ENCODE measurements around the gene MCOLN2.

Gene MCOLN2

DNA sequence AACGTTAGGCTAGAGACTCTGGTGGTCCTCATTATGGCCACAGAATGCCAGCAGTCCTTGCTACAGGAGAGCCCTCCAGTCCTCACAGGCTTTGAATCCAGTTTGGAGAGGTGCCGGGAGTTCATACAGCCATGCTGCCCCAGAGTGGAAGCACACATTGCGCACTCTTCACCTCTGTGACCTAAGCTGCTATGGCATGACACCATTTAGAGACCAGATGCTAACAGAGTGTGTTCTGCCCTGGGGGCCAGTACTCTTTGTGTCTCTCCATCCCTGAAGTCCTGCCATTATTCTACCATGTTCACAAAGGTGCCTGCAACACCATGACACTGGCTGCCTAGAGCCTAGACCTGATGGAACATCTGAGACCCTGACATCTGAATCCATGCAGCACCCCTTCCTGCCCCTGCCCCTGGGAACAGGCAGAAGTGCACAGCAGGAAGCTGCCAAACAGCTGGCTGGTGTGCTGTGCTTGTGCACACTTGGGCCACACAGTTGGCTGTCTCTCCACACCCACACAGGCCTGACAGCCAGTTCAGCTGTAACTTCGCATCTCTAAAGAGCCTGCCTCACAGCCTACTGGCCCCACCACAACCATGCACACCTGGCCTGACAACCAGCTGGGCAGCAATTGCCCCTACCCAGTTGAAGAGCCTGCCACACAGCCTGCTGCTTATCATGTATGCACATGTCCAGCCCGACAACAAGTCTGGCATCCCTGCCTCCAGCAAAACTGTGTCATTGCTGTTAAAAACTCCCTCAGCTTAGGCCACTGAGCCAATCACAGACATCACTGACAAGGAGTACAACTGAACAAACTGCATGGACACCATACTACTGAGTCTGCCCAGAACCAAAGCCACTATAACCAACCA, 49.1 kb downstream of the MCOLN2 start:
- DNase-seq (no peak), ATAC-seq (replicated peaks) (no peak)
- H3K27ac Mint-ChIP-seq: peak overlapping the region in 1 of 2 donors; percentile 98
- peaks cover 22% of the 10 kb centered on the region for H3K36me3 Mint-ChIP-seq (ENCODE audit: insufficient read depth)
- H3K27me3 Mint-ChIP-seq: no peaks in the 10 kb centered on the region
- H3K4me1 Mint-ChIP-seq (ENCODE audit: low read depth in 2 of 2): peaks cover 6 to 10% of the 10 kb centered on the region in 2 donors
- H3K4me3 Mint-ChIP-seq: no peak overlapping the region
- no peaks in the 10 kb centered on the region for H3K9me3 Mint-ChIP-seq

DNA sequence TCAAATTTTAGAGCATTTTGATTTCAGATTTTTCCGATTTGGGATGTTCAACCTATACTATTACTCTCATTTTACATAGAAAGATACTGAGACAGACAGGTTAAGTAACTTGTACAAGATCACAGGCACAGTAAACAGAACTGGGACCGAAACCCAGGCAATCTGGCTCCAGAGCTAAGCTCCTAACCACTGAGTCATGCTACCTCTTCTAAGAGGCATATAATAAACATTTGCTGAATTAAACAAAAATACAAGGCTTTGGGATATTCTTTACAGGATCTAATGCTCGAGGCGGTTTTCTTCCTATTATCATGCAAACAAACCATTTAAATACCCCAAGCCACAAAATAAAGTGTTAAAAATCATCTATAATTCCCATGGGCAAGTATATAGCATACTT, 50.3 kb downstream of the MCOLN2 start:
- Mint-ChIP-seq H3K4me1 (ENCODE audit: low read depth in 2 of 2) (peaks cover 6 to 10% of the 10 kb centered on the region in 2 donors), H3K36me3 (ENCODE audit: insufficient read depth) (peaks cover 22% of the 10 kb centered on the region), H3K27ac (peak overlapping the region; percentile 97 to 98), H3K4me3 (peak overlapping the region in 1 of 2 donors; percentile 41), H3K27me3 (no peaks in the 10 kb centered on the region), H3K9me3 (no peaks in the 10 kb centered on the region)
- no peak for ATAC-seq (replicated peaks)
- no peak for DNase-seq

DNA sequence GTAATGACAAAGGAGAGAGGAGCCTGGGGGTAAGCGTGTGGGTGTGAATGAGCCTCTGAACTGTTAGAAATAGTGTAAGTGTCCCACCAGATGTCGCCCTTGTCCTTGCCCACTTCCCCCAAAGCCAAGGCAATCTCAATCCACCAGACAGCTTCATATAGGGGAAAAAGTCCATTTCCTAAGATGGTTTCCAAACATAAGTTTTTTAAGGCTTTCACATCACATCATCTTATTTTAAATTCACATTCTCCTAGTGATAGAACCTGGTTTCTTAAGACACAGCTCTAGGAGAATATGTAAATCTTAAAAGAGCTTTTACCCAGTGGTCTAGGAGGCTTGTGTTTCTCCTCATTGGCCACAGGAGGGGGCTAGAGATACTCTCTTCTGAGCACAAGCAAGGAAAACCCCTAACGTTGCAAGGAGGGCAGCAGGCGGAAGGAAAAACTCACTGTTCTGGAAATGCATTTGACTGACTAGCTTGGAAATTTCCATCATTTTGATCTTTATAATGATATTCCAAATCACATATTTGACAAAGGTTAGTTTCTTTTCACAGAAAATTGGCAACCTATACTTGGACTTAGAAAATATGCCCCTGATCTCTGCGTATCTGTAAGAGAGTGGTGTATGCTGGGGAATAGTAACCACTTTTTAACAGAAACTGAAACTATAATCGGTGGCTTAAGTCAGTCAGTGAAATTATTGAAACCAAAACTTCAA, 52.0 kb downstream of the MCOLN2 start:
- Mint-ChIP-seq H3K4me1 (ENCODE audit: low read depth in 2 of 2) (peaks cover 6 to 10% of the 10 kb centered on the region in 2 donors), H3K27ac (peak overlapping the region; percentile 97 to 98), H3K27me3 (no peaks in the 10 kb centered on the region), H3K36me3 (ENCODE audit: insufficient read depth) (peaks cover 16% of the 10 kb centered on the region), H3K9me3 (no peaks in the 10 kb centered on the region), H3K4me3 (peak overlapping the region; percentile 77 to 78)
- DNase-seq: peak; percentile 76 to 83 (median 80)
- ATAC-seq (replicated peaks): peak; percentile 90

DNA sequence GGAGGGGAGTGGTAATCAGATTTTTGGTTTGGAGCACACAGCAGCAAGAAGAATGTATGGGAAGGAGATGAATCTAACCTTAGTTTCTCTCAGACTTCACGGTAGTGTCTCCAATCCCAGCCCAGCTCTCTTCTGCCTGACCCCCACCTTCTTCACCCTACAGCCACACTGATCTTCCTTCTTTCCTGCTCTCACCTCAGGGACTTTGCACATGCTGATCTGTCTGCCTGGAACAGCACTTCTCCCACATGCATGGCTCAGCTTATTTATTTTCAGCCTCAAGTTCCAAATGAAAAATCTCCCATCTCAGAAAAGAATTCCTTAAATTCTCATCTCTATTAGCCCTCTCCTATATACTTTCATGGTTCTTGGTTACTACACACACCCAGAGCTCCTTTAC, 55.1 kb downstream of the MCOLN2 start:
- Mint-ChIP-seq H3K36me3 (ENCODE audit: insufficient read depth) (peaks cover 6% of the 10 kb centered on the region), H3K4me1 (ENCODE audit: low read depth in 2 of 2) (peaks cover 5 to 6% of the 10 kb centered on the region in 2 donors)

DNA sequence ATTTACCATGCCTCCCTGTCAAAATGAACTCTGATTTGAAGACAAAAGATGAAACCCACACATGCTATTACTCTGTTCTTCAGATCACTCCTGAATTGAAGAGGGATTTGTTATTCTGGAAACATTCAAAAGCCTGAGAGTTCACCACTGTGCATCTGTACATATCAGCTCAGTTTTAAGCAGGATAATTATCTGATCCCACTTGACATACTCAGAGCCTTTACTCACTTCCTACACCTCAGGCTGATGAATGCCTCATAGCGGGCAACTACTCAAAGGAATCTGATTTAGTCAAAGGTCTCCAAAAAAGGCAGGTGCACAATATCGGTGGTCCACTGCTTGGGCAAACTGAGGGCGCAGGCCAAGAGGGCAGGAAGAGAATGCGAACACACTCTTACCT, 56.4 kb downstream of the MCOLN2 start:
- Mint-ChIP-seq H3K9me3 (no peaks in the 10 kb centered on the region), H3K4me3 (no peak overlapping the region), H3K4me1 (ENCODE audit: low read depth in 2 of 2) (peaks cover 5 to 7% of the 10 kb centered on the region in 2 donors), H3K27ac (no peak overlapping the region), H3K36me3 (ENCODE audit: insufficient read depth) (peaks cover 6% of the 10 kb centered on the region), H3K27me3 (no peaks in the 10 kb centered on the region)
- DNase-seq: no peak
- no peak for ATAC-seq (replicated peaks)

More for the DNA sequence above, 55.1 kb downstream of the MCOLN2 start:
- ATAC-seq (replicated peaks): no peak
- H3K9me3 Mint-ChIP-seq: no peaks in the 10 kb centered on the region
- H3K27me3 Mint-ChIP-seq: no peaks in the 10 kb centered on the region
- no peak overlapping the region for H3K4me3 Mint-ChIP-seq
- no peak overlapping the region for H3K27ac Mint-ChIP-seq
- no peak for DNase-seq

DNA sequence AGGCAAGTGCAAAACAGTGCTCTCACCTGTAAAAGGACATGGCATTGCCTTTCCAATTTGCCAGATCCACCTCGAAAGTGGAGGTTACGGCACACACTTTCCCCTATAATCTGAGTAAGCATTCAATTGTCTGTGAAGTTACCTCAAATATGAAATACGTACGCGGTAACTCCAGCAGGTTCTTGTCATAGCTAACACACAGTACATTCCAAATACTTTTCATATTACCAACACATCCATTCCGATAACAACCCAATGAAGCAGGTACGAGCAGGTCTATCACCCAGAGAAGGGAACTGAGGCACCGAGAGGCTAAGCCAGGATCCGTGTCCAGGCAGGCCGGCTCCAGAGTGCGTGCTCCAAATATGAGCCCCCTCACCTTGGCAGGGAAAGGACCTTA, 57.2 kb downstream of the MCOLN2 start:
- DNase-seq: no peak
- peaks cover under 1% of the 10 kb centered on the region for H3K36me3 Mint-ChIP-seq (ENCODE audit: insufficient read depth)
- H3K27ac Mint-ChIP-seq: no peak overlapping the region
- H3K4me3 Mint-ChIP-seq: no peak overlapping the region
- H3K4me1 Mint-ChIP-seq (ENCODE audit: low read depth in 2 of 2): peaks cover 3 to 5% of the 10 kb centered on the region in 2 donors
- H3K9me3 Mint-ChIP-seq: no peaks in the 10 kb centered on the region
- ATAC-seq (replicated peaks): no peak
- H3K27me3 Mint-ChIP-seq: no peaks in the 10 kb centered on the region

DNA sequence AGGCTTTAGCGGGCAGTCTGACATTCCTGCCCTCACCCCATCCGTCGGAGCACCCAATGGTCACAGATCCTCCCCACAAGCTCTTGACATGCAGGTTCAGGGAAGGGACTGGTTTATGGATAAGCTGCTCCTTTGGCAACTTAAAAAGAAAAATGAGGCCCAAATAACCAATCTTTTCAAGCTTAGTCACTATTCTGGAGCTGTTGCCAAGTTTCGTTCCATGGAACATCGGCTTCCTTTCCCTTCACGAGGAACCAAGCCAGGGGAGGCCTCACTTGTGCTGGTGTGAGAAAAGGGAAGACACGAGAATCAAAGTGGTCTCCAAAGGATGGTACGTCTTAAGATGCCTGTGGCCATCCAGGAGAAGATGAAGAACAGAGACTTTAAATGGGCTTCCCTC, 57.8 kb downstream of the MCOLN2 start:
- Mint-ChIP-seq H3K4me3 (no peak overlapping the region), H3K36me3 (ENCODE audit: insufficient read depth) (no peaks in the 10 kb centered on the region), H3K4me1 (ENCODE audit: low read depth in 2 of 2) (peaks cover 3 to 5% of the 10 kb centered on the region in 2 donors), H3K27ac (peak overlapping the region in 1 of 2 donors; percentile 16), H3K9me3 (no peaks in the 10 kb centered on the region), H3K27me3 (no peaks in the 10 kb centered on the region)
- no peak for DNase-seq
- no peak for ATAC-seq (replicated peaks)

DNA sequence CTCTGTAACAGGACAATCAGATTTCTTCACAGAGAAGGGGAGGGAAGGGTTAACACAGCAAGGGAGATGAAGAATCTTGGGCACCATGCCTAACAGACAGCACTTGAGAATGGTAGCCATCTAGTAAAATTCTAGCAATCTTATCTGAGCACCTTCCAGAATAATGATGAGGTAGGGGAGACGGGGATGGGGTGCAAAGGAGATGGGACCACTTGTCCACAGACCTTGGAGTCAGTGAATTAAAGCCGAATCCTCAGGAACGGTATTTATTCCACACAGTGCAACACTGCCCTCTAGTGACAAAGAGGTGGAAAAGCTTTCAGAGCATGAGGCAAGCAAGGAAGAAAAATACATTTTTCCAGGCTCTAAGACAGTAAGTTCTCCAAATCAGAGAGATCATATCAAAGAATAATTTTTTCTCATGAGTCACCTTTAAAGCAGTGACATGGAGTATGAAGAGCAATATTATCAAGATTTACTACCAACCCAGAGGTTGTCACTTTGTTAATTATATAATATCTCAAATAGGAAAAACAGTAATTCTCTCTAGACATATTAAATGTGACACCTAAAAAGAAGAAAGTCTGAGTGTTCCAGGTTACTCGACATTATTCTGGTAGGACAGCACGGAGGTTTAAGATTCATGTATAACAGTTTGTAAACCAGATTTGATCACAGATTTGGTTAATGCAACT, 60.6 kb downstream of the MCOLN2 start:
- DNase-seq: peak; percentile 29 to 46 (median 38)
- H3K4me3 Mint-ChIP-seq: no peak overlapping the region
- H3K4me1 Mint-ChIP-seq (ENCODE audit: low read depth in 2 of 2): peaks cover 3 to 5% of the 10 kb centered on the region in 2 donors
- H3K36me3 Mint-ChIP-seq (ENCODE audit: insufficient read depth): no peaks in the 10 kb centered on the region
- no peak overlapping the region for H3K27ac Mint-ChIP-seq
- no peaks in the 10 kb centered on the region for H3K27me3 Mint-ChIP-seq
- H3K9me3 Mint-ChIP-seq: no peaks in the 10 kb centered on the region
- ATAC-seq (replicated peaks): peak; percentile 82

DNA sequence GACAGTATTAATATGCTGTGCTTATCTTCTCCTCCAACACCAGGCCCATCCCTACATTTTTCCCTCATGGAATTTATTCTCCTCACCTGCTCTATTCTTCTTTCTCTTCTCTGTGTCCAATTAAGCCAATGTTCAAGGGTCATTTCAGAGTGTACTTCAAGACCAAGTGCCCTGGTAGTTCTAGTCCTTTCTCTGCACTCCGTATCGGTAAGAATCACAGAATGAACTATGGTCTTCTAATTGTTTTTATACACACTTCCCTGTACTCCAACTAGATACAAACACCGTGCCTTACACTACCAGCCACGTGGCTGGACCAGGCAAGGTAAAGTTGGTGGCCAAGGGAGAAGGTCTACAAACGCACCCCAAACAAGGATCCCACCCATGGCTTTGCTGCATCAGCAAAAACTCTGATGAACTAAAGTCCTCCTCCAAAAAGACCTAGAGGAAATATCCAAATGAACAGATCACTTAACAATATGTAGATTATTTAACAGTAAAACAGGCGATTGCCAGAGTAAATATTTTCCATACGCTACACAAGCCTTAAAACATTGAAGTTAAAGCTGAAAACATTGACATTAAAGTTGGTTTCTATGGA, 63.8 kb downstream of the MCOLN2 start:
- Mint-ChIP-seq H3K4me3 (no peak overlapping the region), H3K27ac (no peak overlapping the region), H3K4me1 (ENCODE audit: low read depth in 2 of 2) (peaks cover 5 to 7% of the 10 kb centered on the region in 2 donors), H3K27me3 (no peaks in the 10 kb centered on the region), H3K36me3 (ENCODE audit: insufficient read depth) (no peaks in the 10 kb centered on the region), H3K9me3 (no peaks in the 10 kb centered on the region)
- no peak for DNase-seq
- ATAC-seq (replicated peaks): no peak

DNA sequence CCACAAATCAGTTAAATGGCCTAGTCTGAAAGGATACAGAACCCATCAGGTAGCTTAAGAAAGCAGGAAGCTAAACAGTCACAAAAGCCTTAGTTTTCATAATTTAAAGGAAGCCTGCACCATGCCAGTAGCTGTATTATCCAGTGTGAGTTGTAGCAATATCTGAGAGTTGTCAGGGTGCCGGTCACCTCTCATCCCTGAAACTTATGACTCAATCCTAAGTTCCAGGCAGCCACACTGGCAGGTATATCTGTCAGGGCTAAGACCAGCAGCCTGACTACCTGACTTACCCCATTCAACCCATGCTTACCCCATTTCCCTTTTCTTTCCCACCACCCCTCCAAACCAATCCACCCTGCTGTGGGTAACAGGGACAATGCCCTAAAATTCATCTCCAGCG, 66.1 kb downstream of the MCOLN2 start:
- Mint-ChIP-seq H3K9me3 (no peaks in the 10 kb centered on the region), H3K27me3 (no peaks in the 10 kb centered on the region), H3K4me1 (ENCODE audit: low read depth in 2 of 2) (peaks cover 0 to 4% of the 10 kb centered on the region in 2 donors), H3K4me3 (no peak overlapping the region), H3K36me3 (ENCODE audit: insufficient read depth) (peaks cover 6% of the 10 kb centered on the region), H3K27ac (no peak overlapping the region)
- ATAC-seq (replicated peaks): no peak
- no peak for DNase-seq

DNA sequence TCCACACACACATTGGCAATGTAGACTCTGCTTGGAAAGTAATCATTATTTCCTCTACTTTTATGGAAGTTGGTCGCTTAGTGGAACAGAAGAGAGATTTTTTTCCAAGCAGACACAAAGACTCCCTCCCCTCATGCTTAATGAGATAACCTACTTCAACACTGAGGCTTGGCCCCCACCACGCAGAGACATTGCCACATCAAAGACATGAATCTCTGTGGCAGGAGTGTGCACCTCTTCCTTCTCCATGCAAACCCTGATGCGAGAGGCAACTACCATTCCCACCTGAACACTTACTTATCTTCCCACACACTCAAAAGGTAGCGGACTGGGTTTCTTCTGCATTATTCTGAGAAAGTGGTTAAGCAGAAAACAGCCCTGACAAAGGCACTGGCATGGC, 66.6 kb downstream of the MCOLN2 start:
- Mint-ChIP-seq H3K27ac (peak overlapping the region in 1 of 2 donors; percentile 69), H3K36me3 (ENCODE audit: insufficient read depth) (peaks cover 6% of the 10 kb centered on the region), H3K4me1 (ENCODE audit: low read depth in 2 of 2) (peaks cover 0 to 4% of the 10 kb centered on the region in 2 donors), H3K9me3 (no peaks in the 10 kb centered on the region), H3K4me3 (no peak overlapping the region), H3K27me3 (no peaks in the 10 kb centered on the region)
- DNase-seq (no peak), ATAC-seq (replicated peaks) (peak; percentile 51)

DNA sequence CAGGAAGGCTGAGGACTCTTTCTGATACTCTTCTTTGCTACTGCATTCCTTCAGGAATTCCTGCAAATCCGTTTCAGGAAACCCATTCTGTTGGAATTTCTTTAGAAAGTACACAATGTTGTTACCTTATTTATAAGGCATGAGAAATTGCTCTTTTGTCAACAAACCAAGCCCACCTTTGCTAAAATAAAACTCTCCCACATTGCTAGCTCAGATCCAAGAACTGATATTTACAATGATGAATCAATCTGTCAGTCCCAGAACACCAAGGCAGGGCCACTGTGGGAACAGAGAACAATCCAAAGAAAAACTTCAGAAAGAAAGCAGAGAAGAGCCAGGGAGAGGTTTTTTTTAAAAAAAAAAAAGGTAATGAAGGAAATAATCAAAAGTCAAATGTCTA, 67.3 kb downstream of the MCOLN2 start:
- Mint-ChIP-seq H3K27ac (no peak overlapping the region), H3K4me1 (ENCODE audit: low read depth in 2 of 2) (peaks cover 0 to 4% of the 10 kb centered on the region in 2 donors), H3K9me3 (no peaks in the 10 kb centered on the region), H3K36me3 (ENCODE audit: insufficient read depth) (peaks cover 6% of the 10 kb centered on the region), H3K27me3 (no peaks in the 10 kb centered on the region), H3K4me3 (no peak overlapping the region)
- ATAC-seq (replicated peaks) (no peak), DNase-seq (no peak)

DNA sequence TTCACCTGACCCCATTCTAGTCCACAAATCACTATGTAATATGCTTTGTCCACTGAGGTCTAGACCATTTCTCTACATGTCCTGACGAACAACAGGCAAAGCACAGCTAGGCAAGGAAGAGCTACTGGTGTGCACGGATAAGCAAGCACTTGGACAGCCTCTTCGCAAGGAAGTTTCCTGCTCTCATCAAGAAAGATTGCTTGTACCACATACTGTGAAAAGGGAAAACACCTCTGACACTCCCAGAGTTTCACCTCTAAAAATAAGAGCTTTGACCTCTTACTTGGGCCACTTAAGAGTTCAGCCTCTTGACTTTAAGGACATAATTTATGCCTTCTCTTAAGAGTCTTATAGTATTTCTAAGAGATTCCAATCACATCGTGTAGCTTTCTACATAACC, 67.9 kb downstream of the MCOLN2 start:
- H3K4me3 Mint-ChIP-seq: no peak overlapping the region
- H3K9me3 Mint-ChIP-seq: no peaks in the 10 kb centered on the region
- peaks cover 0 to 4% of the 10 kb centered on the region in 2 donors for H3K4me1 Mint-ChIP-seq (ENCODE audit: low read depth in 2 of 2)
- no peak overlapping the region for H3K27ac Mint-ChIP-seq
- peaks cover 6% of the 10 kb centered on the region for H3K36me3 Mint-ChIP-seq (ENCODE audit: insufficient read depth)
- ATAC-seq (replicated peaks) (no peak), DNase-seq (no peak)
- H3K27me3 Mint-ChIP-seq: no peaks in the 10 kb centered on the region
